ENCODE measurements around the gene KLHL26.
A peak's percentile ranks its signal among the peaks of the same experiment; 100 is the strongest.
"Not testable (repeated sequence)": the region's sequence is repeated elsewhere in the genome, so short reads cannot be mapped to it uniquely, and the experiment has no call there.

The KLHL26 gene

GRCh38 chr19:18667531-18668251 lies 30.9 kb downstream of the KLHL26 start:
- DNase-seq, result no peak

- DNase-seq, result no peak
Observed at GRCh38 chr19:18668252-18668631, 31.4 kb downstream of the KLHL26 start.

GRCh38 chr19:18668744-18669523 lies 32.1 kb downstream of the KLHL26 start:
- no peak for DNase-seq

- no peak for DNase-seq
Observed at GRCh38 chr19:18669524-18669817, 32.6 kb downstream of the KLHL26 start.

GRCh38 chr19:18669883-18670282 lies 33.1 kb downstream of the KLHL26 start:
- no peak for DNase-seq

- no peak for DNase-seq
Observed at GRCh38 chr19:18670312-18670711, 33.5 kb downstream of the KLHL26 start.

- no peak for DNase-seq
Observed at GRCh38 chr19:18671303-18672043, 34.6 kb downstream of the KLHL26 start.

GRCh38 chr19:18672044-18672451 lies 35.2 kb downstream of the KLHL26 start:
- no peak for DNase-seq

- no peak for DNase-seq
Observed at GRCh38 chr19:18672606-18673337, 35.9 kb downstream of the KLHL26 start.

GRCh38 chr19:18674616-18675015 lies 37.8 kb downstream of the KLHL26 start:
- no peak for DNase-seq

GRCh38 chr19:18675779-18676178 lies 39.0 kb downstream of the KLHL26 start:
- DNase-seq, result no peak

- no peak for DNase-seq
Observed at GRCh38 chr19:18676692-18677091, 39.9 kb downstream of the KLHL26 start.

- DNase-seq, result no peak
Observed at GRCh38 chr19:18677156-18677555, 40.3 kb downstream of the KLHL26 start.

- not testable (repeated sequence) for DNase-seq
Observed at GRCh38 chr19:18680148-18680547, 43.3 kb downstream of the KLHL26 start.

GRCh38 chr19:18682807-18683108 lies 45.9 kb downstream of the KLHL26 start:
- no peak for DNase-seq

GRCh38 chr19:18683109-18683957 lies 46.5 kb downstream of the KLHL26 start, which contains the start of gene CRTC1:
Gene CRTC1, plus strand, starts transcription at chr19:18683680. Its CDS starts 23 bp downstream, at chr19:18683703.
- DNase-seq, result peak; percentile 91

GRCh38 chr19:18683958-18684641 lies 47.3 kb downstream of the KLHL26 start:
- no peak for DNase-seq

GRCh38 chr19:18684642-18684993 lies 47.8 kb downstream of the KLHL26 start:
- DNase-seq, result no peak

GRCh38 chr19:18685597-18686190 lies 48.9 kb downstream of the KLHL26 start:
- no peak for DNase-seq

GRCh38 chr19:18687740-18688465 lies 51.1 kb downstream of the KLHL26 start:
- DNase-seq, result no peak

- DNase-seq, result no peak
Observed at GRCh38 chr19:18696023-18696422, 59.2 kb downstream of the KLHL26 start.

Data from NCI-H1105 (cell line).